Measurements from ENCODE around the gene SLC32A1.
A peak's percentile ranks its signal among the peaks of the same experiment; 100 is the strongest.

SLC32A1 gene

DNA sequence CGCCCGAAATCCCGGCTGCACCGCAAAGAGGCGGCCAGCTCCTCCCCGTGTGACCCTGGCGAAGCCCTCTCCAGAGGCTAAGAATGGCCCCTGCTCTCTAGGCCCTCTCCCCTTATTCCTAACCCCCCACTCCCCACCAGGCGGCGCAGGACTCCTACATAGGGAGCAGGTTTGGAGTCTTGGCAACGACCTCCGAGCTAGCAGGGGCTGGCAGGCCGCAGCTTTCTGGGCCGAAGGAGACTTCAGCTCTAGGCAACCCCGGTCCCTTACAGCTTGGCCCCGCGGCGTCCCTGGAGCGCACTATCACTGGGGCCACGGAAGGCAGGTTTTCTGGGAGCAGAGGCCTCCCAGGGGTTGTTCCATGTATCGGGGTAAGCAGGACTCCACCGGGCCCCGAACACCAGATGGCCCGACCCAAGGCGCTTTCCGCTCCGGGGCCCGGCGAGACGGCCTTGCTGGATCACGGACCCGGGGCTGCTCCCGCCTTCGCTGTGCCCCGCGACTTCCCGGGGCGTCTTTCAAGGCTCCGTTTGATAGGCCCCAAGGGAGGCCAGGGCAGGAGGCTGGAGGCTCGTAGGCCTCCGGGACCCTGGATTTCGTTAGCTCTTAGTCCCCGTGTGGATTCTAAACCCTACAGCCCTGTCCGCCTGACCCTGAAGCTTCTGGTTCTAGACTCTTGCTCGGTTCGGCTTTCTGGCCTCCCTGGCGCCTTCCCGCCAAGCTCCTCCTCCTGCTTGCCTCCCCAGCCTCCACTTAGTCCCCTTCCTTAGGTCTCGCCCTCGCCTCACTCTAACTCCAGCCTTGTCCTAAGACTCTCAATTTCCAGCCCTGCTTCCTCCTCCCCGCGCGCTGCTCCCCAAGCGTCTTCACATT is 1.9 kb downstream of the SLC32A1 start:
- DNase-seq, result no peak

DNA sequence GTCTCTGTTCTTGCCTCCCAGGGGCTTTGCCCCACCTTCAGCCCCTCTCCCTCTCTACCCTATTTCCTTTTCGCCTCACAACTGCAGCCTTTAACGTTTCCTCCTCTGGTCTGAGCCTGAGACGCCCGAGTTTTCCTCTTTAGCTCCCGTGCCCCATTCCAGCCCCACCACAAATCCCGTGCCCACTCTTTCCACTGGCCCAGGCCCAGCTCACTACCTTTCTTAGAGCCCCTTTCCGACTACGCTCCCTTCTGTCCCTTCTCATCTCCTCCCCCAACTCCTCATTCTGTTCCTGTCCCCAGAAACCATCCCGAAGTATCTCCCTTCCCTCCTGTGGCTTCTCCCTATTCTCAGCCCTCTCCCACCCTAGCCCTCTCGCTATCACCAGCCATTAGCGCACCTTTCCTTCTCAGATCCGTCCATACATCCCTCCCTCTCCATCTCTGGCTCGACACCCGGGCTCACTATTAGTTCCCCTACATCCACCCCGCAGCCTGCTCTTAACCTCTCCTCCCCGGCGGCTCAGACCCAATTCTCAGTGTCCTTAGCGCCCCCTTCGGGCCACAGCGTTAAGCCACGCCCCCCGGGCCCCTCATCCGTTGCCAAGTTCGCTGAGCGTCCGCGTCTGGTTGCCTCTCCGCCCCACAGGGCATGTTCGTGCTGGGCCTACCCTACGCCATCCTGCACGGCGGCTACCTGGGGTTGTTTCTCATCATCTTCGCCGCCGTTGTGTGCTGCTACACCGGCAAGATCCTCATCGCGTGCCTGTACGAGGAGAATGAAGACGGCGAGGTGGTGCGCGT is 2.7 kb downstream of the SLC32A1 start:
- DNase-seq, result no peak

GRCh38 chr20:38727607-38728190 is 3.4 kb downstream of the SLC32A1 start:
- DNase-seq, result no peak

GRCh38 chr20:38728191-38728781 is 4.0 kb downstream of the SLC32A1 start:
- DNase-seq, result no peak

DNA sequence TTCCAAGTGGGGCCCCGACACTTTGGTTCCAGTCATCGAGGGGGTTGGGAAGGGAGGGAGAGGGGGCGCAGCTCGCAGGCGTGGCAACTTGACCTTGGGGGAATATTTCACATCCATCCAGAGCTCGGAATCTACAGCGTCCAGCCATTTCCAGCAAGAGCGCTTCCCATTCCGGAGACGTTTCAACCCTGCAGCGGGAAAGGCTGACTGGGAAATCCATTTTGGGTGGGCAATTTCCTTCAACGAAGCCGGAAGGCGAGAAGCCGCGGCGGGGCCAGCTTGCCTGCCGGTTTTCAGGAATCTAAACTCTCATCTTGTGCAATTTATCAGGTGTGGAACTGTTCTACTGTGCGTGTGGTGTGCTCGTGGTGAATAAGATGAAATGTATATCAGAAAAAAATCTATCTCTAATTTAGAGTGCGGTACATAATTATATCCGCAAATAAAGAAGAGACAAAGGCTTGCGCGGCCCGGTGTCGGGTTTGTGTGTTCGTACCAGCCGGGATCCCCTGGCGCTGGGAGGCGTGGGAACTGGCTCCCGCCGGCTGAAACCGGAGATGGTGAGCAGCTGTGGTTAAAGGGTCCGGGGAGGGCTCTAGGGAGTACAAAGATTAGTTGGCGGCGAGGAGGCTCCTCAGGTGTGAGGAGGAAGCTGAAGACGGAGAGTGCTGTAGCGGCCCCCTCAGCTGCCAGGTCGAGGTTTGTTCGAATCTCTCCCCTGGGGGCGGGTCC is 4.8 kb downstream of the SLC32A1 start:
- DNase-seq, result no peak

DNA sequence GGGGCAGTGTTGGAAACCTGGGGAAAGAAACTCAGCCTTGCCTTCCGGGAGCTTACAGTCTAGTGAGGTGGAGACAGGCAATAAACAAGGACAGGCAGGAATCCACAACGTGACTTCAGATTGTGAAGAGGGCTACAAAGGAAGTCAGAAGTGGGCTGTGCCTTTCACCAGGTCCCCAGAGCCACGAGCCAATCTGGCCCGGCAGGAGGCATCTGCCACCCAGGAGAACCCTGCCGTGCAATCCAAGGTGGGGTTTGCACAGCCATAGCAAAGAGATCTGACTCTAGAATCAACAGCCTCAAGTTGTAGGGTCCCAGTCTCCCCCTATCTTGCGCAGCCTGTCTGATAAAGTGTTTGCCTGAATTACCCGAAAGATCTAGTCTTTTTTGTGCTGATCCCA is 5.5 kb downstream of the SLC32A1 start:
- no peak for DNase-seq

GRCh38 chr20:38730167-38730988 is 6.1 kb downstream of the SLC32A1 start:
- DNase-seq, result no peak

- DNase-seq, result peak; percentile 60
Measured at GRCh38 chr20:38730989-38731737, 6.9 kb downstream of the SLC32A1 start.

DNA sequence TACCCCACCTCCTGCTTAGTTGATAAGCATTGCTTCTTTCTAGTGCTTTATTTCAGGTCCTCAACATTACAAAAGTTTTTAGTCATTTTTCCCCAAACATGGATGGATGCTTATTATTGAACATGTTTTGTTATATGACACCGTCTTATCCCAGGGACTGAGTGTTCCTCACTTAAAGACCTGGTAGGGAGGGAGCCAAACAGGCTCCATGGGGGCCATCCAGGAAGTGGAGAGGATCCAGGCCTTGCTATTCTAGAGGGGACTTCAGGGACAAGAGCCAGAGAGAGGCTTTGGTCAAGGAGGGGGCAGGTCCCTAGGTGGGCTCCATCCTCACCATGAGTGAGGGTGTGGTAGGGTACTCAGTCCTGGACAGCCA is 7.4 kb downstream of the SLC32A1 start:
- no peak for DNase-seq

DNA sequence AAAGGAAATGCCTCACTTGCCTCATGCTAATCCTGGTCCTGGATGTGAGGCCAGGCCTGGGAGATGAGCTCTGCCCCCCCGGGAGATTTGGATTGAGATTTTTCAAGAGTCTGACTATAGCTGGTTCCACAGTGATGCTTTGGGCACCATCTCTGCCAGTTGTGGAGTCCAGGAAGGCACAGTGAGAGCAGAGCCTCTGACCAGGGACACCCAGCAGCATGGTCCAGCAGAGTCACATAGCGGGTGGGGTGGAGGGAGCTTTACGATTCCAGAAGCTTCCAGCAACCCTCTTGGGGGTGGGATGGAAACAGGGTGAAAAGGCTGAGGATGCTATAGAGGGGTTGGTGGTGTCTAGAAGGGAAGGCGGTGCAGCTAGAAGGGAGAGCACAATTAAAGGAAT is 8.7 kb downstream of the SLC32A1 start:
- no peak for DNase-seq

- DNase-seq, result no peak
Measured at GRCh38 chr20:38735172-38735571, 10.9 kb downstream of the SLC32A1 start.

DNA sequence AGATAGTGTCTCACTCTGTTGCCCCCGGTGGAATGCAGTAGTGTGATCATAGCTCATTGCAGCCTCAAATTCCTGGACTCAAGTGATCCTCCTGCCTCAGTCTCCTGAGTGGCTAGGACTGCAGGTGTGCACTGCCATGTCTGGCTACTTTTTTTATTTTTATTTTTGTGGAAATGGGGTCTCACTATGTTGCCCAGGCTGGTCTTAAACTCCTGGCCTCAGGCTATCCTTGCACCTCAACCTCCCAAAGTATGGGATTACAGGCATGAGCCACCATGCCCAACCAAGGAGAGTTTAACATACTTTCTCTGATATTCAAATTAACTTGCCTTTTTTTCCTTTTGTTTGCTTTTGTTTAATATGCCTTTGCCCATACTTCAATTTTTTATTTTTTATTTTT is 13.6 kb downstream of the SLC32A1 start:
- no peak for DNase-seq

DNA sequence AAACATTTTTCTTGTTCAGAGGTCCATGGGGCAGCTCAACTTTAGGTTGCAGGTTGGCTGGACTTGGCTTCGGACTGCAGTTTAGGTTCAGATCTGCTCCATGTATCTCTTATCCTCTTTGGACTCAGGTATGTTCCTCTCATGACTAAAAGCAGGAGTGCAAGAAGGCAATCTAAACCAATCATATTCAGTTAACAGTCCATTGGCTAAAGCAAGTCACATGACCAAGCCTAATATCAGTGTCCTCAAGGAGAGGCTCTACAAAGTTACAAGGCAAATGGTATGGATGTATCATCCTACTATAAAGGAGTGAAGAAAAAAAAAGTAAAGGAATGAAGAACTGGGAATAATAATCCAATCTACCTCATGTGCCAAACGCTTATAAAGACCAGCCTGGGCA is 21.5 kb downstream of the SLC32A1 start:
- DNase-seq, result no peak

- no peak for DNase-seq
Measured at GRCh38 chr20:38747495-38748096, 23.3 kb downstream of the SLC32A1 start.

DNA sequence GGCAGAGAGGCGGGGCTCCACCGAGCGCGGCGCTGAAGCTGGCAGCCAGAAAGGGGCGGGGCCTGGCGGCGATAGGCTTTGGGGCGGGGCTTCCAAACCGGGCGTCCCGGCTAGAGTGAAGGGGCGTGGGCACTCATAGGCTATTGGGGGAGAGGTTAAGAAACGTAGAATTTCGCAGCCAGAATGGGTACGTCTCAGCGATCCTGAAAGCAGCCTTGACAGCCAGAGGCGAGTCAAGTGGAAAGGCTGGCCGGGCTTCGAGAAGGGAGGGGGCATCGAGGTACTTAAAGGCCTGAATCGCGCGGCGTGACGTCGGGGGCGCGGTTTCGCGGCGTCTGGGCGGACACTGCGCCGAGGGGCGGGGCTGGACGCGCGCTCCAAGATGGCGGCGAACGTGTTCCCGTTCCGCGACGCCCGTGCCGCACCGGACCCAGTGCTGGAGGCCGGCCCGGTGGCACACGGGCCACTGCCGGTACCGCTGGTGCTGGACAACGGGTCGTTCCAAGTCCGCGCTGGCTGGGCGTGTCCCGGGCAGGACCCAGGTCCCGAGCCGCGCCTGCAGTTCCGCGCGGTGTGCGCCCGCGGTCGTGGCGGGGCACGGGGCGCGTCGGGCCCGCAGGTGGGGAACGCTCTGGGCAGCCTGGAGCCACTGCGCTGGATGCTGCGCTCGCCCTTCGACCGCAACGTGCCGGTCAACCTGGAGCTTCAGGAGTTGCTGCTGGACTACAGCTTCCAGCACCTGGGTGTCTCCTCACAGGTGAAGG is 24.0 kb downstream of the SLC32A1 start, which contains the start of gene ACTR5:
ACTR5 (plus strand) TSS at position 364 of the 764 bp plus-strand sequence; CDS start at position 383, 19 bp downstream.
- peak; percentile 95 for DNase-seq

DNA sequence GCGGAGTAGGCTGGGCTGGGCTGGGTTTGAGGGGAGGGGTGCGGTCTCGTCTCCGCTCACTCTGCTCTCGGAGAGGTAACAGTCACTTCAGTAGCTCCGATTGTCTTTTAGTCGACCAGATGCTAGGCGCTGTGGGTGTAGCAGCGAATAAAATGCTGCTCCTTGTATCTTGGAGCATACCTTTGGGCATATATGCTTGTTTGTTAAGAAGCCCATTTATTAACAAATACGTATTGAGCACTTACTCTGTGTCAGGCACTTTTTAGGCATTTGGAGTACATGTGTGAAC is 24.5 kb downstream of the SLC32A1 start:
- DNase-seq, result no peak

DNA sequence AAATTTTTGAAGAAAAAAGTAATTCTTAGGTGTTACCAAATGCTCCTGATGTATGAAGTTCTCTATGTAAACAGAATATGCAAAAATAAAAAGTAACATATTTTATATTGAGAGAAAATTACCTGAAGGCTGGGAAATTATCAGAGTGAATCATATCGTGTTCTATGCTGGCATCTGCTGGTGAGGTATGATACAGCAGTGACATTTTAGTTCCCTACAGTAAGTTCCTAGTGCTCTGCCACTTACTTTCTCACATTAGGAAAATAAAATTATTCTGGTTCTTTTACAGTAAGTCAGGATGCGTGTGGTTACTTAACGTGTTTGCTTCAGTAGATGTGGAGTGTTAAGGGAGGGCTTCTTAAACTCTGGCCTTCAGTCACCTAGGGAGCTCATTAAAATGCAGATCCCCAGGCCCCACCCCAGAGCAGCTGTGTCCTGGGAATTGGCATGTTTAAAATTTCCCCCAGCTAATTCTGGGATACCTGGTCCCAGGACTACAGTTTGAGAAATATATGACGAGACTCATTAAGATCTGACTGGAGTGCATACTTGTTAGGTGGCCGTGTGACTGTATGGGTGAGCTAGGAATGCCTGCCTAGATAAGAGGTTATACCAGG is 27.2 kb downstream of the SLC32A1 start:
- DNase-seq, result no peak

DNA sequence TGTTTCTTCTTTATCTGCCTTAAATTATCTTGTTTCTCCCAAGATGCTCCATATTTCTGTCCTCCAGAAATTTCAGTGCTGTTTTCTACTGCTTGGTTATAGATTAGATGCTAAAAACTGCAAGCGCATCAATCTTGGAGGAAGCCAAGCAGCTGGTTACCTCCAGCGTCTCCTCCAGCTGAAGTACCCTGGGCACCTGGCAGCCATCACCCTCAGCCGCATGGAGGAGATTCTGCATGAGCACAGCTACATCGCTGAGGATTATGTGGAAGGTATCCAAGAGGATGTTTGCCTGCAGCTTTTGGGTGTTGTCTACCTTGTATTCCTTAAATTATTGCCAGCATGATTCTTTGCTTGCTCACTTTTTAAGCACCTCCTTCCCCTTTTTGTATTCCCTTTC is 27.7 kb downstream of the SLC32A1 start:
- no peak for DNase-seq

DNA sequence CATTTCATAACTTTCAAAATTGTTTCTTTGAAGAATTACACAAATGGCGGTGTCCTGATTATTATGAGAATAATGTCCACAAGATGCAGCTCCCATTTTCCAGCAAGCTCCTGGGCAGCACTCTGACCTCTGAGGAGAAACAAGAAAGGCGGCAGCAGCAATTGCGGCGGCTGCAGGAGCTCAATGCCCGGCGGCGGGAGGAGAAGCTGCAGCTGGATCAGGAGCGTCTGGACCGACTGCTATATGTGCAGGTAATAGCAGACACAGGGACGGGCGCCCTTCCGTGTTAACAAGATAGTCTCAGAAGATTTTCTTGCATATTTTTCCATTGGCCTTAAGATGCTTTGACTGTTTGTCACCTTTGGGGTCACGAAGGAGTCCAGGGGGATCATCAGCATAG is 30.6 kb downstream of the SLC32A1 start:
- no peak for DNase-seq

Data from activated effector memory CD4-positive, alpha-beta T cell treated with Interleukin-2 at 50 U/mL for 16 hours (primary cell).